GM12873 (cell line): ENCODE results near the gene PXK.

Experiments
- TF ChIP-seq, protein P1 (sequence below): IDR thresholded peaks from 2 replicates; pipeline ENCODE4 v1.5.1; 2012; ENCODE audit warnings: low read depth, mild to moderate bottlenecking, moderate library complexity, low read length, control low read depth; ENCODE audit not compliant: insufficient read depth; ENCODE audit errors: missing control alignments

PXK gene

DNA sequence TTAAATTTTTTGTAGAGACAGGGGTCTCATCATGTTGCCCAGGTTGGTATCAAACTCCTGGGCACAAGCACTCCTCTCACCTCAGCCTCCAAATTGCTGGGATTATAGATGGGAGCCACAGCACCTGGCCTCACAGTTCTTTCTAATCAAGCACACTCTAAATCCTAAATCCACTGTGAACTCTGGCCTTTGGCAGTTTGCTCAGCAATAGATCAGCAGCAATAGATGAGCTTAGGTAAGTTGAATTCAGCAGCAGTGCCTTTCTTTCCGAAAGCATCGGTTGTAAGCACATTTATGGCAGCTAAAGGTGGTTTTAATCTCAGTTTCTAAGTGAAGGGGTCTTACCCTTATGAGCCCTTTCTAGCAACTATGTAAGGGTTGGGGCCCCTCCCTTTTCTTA is 84.4 kb downstream of the PXK start:
- TF ChIP-seq, protein P1, sequence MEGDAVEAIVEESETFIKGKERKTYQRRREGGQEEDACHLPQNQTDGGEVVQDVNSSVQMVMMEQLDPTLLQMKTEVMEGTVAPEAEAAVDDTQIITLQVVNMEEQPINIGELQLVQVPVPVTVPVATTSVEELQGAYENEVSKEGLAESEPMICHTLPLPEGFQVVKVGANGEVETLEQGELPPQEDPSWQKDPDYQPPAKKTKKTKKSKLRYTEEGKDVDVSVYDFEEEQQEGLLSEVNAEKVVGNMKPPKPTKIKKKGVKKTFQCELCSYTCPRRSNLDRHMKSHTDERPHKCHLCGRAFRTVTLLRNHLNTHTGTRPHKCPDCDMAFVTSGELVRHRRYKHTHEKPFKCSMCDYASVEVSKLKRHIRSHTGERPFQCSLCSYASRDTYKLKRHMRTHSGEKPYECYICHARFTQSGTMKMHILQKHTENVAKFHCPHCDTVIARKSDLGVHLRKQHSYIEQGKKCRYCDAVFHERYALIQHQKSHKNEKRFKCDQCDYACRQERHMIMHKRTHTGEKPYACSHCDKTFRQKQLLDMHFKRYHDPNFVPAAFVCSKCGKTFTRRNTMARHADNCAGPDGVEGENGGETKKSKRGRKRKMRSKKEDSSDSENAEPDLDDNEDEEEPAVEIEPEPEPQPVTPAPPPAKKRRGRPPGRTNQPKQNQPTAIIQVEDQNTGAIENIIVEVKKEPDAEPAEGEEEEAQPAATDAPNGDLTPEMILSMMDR = no peak

DNA sequence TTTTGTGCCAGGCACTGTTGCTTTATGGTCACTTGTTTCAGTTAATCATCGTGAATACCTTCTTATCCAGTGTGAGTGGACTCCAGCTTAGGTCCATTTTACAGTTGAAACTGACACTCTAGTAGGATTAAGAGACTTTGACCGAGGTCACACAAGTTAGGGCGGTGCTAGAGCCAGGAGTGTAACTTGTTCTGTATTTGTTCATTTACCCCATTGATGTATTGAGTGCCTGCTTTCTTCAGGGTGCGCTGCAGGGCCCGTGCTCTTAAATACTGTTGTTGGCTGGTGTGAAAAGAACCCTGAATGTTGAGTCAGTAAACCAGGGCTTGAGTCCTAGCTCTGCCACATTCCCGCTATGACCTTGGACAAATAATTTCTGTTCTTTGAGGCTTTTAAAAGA is 85.5 kb downstream of the PXK start:
- TF ChIP-seq, protein P1 = no peak

DNA sequence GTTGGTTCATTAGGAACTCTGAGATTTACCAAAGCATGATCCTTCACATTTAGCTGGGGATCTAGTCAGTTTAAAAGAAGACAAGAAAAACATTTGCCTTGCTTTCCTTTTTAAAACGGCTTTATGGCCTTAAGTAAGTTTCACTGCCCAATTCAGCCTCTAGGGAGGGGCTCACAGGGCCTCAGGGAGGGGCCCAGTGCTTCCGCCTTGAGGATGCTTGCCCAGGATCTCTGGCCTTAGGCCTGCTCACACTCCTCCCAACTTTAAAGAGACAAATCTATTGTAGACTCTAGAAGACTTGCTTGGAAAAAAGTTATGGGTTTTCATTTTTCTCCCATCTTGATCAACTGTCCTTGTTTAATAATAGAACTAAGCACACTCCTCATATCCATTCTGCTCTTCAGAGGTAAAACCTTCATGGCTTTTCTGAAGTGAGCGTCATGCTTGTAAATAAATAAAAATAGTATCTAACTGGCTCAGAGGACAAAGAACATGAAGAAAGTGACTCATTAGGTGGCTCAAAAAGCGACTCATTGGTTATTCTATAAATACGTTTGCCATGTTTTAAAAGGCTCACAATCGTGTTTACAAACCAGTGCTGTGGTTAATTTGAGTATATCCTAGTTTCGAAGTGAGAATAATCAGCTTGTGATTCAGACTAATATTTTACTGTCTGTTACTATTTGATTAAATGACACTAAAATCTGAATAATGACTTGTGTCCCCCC is 87.3 kb downstream of the PXK start:
- TF ChIP-seq, protein P1 = peak; percentile 29

DNA sequence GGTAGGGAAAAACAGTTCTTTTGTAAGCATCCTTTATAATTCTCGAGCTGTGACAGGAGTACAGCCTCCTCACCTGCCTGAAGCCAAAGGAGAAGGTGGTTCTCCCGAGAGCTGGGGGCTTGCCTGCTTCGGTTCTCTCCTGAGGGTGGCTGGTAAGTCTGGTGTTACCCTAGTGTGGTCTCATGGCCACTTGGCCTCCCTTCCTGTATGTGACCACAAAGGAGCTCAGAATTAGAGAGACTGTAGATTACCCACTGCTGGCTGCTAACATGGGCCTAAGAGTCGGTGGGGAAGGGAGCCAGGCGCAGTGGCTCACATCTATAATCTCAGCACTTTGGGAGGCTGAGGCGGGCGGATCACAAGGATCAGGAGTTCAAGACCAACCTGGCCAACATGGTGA is 88.3 kb downstream of the PXK start:
- TF ChIP-seq, protein P1 = no peak

DNA sequence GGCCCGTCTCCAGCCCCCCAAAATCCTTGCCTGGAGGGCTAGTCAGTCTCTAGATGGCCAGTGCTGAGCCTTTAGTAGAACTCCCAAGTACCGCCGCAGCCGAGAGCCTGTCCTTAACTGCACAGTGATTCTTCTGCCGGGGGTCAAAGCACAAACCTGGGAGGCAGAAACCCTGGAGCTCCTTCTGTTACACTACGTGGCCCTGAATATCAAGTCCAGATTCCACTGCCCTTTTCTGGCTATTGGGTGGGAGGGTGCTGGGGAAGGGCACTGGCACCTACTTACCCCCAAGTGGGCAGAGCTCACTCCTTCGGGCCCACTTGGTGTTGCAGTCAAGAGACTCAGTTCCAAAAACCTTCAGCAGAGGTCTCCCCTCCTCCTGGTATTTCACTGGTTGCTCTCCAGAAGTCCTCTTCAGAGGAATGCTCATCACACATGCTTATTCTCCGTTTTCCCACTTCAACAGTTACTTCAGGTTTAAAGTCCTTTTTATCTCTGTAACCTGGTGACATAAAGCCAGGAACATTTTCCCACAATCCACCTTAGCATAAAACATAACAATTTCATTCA is 90.1 kb downstream of the PXK start:
- TF ChIP-seq, protein P1 = peak; percentile 19

DNA sequence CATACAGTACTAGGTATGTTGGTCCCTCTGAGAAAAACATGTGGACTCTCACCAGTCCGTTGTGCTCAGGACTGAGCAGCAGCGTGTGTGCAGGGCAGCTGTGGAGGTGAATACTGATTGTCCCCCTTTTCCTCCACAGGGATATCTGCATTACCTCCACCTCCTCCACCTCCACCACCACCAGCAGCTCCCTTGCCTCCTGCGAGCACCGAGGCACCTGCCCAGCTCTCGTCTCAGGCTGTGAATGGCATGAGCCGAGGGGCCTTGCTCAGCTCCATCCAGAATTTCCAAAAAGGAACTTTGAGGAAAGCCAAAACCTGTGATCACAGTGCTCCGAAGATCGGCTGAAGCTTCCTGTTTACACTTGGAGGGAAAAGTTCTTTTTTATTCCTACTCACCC is 91.9 kb downstream of the PXK start:
- TF ChIP-seq, protein P1 = no peak

DNA sequence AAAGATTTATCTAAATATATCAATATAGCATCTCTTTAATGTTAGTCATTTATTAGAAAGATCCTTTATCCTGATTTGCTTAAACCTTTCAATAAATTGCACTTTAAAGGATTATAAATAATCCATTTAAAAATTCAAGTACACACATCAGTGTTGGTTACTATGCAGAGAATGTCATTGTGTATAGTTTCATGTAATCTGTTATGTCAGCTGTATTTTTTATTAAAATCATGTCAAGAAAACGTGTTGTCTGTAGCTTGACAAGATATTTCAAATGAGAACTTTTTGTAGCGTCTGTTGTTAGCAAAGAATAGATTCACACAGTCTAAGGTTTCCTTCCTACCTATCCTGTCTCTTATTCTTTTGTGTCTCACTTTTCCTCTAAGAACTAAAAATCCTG is 93.1 kb downstream of the PXK start:
- TF ChIP-seq, protein P1 = no peak
